CD4-positive, alpha-beta T cell treated with Interleukin-10 for 1 hour (primary cell): ENCODE results near the gene PRMT7.
A peak's percentile ranks its signal among the peaks of the same experiment; 100 is the strongest.

Source experiments
- DNase-seq: peaks from one replicate; pipeline ENCODE4 v3.0.0-alpha.2; 2020

Gene PRMT7

GRCh38 chr16:68378436-68379415 lies 67.9 kb downstream of the PRMT7 start:
- DNase-seq = no peak

DNA sequence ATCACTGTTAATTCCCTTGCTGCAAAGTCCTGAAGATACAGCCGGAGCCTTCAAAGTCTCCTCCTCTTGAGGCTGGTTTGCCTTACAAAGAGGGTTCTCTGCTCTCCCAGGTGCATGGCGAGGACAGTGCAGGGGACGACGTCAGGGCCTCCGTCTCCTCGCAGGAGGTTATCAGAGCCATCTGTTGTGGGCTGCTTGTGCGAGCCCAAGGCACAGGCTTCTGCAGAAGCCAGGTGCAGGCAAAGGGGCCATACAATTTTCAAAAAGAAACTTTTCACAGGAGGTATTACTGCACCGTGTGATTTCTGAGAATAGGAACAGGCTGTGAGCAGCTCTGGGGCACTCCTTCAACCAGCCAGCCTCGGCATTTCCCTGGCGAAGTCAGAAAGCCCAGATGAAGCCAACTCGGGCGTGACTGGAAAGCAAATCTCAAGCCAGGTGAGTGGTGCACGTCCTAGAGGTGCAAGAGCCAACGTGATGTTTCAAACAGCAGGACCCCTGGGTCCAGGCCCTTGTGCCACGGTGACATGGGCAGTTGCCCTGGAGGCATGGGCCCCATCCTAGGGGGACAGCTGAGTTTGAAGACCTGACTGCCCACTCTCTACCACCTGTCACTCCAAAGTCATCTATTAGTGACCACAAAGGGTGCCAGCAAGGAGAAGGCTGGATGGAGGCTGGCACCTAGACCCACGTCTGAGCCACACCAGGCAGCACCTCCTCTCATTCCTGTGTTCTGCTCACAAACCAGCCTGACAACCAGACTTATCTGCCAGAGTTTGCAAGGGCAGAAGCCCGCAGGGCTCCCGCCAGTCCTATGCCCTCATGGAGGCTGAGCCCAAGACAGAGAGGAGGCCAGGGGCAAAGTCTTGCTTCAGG lies 68.9 kb downstream of the PRMT7 start:
- DNase-seq = no peak

DNA sequence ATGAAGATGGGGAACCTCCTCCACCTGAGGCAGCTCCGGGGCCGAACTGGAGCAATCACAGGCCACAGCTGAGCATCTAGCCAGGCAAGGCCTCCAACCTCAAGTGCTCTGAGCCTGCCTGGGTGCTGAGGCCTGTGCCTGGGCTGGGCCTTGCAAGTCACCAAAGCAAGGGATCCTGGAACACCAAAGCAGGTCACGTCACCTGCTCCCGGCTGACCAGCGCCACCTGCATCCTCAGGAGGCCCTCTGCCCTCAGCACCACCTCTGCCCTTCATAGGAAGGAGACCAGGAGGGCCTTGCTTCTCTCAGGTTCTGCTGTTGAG lies 69.5 kb downstream of the PRMT7 start:
- DNase-seq = no peak

GRCh38 chr16:68380676-68381362 lies 70.0 kb downstream of the PRMT7 start:
- DNase-seq = no peak

DNA sequence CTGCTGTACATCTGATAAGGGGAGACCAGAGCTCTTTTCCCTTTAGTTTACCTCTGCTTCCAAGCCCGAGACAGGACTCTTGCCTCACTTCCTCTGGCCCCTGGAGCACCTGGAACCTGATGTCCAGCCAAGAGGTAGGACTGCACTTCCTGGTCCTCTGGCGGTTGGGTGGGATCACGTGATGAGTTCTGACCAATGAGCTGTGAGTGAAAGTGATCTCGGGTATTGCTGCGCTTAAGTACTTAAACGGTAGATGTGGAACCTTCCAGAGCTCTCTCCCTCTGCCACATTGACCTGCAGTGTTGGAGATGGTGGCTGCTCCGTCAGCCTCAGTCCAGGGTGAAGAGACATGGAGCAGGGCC lies 70.5 kb downstream of the PRMT7 start:
- DNase-seq = no peak

GRCh38 chr16:68382296-68382718 lies 71.5 kb downstream of the PRMT7 start:
- DNase-seq = no peak

DNA sequence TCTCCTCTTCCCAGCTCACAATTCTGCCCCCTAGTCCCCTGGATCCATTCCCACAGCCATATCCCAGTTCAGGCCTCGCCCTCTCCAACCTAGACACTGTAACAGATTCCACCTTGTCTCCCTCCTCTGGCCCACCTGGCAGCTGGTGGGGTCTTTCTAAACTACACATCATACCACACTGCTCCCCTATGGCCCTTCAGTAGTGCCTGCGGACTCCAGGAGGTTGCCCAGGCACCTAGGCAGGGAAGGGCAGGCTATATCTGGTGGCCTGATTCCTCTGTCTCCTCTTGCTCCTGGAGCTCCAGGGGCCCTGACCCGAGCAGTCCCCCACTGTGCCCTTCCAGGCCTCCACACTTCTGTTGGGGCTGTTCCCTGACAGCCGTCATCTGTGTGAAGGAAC lies 73.0 kb downstream of the PRMT7 start:
- no peak for DNase-seq

GRCh38 chr16:68384288-68385161 lies 73.7 kb downstream of the PRMT7 start:
- no peak for DNase-seq

- no peak for DNase-seq
Observed at GRCh38 chr16:68385371-68385770, 74.6 kb downstream of the PRMT7 start.

DNA sequence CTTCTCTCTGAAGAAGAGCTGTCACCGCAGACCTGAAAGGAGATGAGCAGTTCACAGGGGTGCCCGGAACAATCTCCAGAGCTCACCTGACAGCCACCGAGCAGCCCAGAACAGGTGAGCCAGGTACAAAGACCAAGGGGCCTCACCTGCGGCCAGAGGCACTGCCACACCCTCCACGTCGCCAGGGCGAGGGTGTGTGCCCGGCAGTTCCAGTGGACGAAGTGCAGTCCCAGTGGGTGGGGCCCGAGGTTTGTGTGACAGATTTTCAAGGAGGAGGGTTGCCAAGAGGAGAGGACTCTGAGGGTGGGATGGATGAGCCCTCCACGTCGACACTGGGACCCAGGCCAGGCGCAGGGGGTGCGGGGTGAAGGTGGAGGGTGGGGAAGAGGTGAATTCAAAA lies 75.8 kb downstream of the PRMT7 start:
- DNase-seq = no peak

DNA sequence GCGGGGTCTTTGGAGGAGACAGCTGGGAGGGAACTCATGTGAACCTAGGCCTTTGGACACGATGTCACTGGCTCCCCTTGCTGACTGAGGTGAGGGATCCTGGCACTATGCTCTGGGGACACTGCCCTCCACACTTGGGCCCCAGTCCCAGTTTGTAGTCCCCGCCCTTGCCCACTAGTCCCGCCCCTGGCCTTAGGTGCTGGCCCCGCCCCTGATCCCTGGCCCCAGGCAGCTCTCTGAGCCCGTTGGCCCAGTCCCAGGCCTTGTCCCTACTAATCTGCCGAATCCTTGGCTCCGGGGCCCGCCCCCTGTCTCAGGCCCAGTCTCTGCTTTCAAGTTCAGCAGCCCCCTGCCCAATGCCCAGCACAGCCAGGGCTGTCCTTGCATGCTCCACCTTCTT lies 76.5 kb downstream of the PRMT7 start:
- DNase-seq = no peak

DNA sequence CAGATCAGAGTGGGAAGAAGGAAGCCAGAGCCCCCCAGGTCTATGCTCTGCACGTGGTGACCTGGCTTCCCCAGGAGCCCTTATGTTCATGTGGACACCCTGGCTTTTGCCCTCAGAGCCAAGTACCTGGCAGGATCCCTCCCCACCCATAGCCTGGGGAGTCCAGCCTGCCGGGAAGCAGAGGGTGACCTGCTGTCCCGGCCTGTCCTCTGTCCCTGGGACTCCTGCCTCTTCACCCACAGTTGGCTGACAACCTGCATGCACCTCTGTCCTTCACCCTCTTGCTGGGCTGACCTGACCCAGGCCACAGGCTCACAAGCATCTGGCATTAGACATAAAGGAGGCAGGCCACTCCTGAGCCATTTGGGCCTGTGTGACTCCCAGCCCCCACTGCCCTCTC lies 77.3 kb downstream of the PRMT7 start:
- no peak for DNase-seq

GRCh38 chr16:68389006-68389405 lies 78.2 kb downstream of the PRMT7 start:
- DNase-seq = no peak

DNA sequence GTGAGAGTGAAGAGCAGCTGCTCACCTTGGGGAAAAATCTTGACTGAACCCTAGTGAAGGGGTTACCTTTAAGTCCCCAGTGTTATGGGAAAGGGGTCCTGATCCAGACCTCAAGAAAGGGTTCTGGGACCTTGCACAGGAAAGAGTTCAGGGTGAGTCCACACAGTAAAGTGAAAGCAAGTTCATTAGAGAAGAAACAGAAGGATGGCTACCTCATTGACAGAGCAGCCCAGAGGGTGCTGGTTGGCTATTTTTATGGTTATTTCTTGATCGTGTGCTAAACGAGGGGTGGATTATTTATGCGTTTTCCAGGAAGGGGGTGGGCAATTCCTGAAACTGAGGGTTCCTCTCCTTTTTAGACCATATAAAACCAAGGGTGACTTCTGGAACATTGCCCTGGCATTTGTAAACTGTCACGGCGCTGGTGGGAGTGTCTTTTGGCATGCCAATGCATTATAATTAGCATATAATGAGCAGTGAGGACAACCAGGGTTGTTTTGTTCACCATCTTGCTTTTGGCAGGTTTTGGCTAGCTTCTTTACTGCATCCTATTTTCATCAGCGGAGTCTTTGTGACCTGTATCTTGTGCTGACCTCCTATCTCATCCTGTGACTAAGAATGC lies 79.0 kb downstream of the PRMT7 start:
- DNase-seq = no peak

- no peak for DNase-seq
Observed at GRCh38 chr16:68393333-68393732, 82.5 kb downstream of the PRMT7 start.

DNA sequence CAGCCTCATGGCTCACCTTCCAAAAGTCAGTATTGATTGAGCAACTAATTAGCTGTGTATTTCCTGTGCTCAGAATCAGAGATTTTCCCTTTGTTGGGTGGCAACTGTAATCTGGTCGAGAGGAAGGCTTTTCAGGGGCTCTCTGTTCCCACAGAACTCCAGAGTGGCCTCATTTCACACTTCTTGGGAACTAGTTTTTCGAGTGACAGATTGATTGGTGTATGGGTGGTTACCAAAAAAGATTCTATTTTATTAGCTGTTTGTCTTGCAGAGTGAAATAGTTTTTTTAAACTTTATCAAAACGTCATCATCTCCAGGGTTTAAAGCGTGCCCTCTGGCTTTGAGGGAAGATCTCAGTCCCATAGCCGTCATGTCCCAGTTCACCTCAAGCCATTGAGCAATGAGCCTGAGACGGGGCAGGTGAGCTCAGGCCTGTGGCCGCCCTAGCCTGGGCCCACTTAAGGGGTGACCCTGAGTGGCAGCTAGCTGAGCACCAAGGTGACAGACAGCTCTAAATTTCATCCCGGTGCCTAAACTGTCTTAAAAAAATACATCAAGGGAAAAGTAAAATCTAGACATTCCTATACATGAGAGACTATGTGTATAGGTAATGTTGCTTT lies 84.5 kb downstream of the PRMT7 start:
- DNase-seq = no peak

DNA sequence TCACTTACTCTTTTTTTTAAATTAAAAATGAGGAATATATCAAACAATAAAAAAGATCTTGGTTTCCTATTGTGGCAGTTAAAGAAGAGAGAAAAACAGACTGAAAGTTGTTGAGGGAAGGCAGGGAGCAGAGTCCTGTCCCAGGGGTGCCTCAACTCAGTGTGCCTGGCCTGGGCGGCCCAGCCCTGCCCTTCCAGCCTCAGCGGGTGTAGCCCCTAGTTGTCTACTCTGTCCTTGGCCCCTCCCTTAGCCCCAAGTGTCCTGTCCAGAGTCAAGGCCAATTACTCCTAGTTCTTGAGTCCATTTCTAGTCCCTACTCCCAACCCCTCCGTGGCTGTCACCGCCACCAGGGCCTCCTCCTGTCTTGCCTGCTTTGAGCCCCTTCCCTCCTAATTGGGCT lies 85.0 kb downstream of the PRMT7 start:
- DNase-seq = no peak

GRCh38 chr16:68396481-68396880 lies 85.7 kb downstream of the PRMT7 start:
- peak; percentile 75 for DNase-seq

DNA sequence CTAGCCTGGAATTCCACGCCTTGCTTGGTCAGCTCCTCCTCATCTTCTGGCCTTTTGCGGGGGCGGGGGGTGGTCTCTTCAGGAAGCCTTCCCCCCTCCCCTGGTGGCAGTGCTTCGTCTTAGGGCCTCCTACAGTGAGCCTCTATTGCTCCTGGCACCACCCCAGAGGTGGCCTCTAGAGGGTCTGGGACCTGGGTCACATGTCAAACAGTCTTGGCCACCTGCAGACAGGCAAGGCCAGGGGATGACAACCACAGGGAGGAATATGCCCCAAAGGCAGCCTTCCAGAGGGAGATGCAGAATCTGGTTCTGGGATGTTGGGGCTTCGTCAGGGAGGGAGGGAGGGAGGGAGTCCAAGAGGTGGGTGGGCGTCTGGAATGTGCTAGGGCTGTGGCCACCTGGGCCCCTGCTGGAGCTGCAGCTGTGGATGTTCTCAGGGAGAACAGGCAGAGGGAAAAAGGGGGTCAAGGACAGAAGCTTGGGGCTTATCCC lies 86.9 kb downstream of the PRMT7 start:
- no peak for DNase-seq

DNA sequence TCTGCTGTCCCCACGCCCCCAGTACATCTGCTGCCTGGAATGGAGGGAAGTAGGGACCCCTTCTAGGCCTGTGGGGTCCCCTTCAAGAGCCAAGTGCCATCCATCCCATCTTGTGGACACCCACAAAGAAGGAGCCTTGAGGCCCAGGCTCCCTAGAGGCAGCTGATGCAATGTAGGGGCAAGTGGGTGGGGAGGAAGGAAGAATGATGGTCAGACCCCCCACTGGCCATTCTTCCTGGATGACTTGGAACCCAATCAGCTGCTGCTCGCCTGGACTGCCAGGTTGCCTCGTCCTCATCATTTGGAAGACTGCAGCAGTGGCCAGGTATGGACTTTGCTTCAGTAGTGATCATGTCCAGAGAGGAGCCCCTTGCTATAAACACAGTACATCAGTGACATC lies 88.6 kb downstream of the PRMT7 start:
- DNase-seq = no peak
